Activated CD8-positive, alpha-beta memory T cell treated with anti-CD3 and anti-CD28 coated beads, Interleukin-2, amount 50 U/mL, for 48 hours (primary cell): ENCODE results near the gene MCMBP.

Experiments
- DNase-seq: peaks from one replicate; pipeline ENCODE4 v3.0.0-alpha.2; 2020

The MCMBP gene

DNA sequence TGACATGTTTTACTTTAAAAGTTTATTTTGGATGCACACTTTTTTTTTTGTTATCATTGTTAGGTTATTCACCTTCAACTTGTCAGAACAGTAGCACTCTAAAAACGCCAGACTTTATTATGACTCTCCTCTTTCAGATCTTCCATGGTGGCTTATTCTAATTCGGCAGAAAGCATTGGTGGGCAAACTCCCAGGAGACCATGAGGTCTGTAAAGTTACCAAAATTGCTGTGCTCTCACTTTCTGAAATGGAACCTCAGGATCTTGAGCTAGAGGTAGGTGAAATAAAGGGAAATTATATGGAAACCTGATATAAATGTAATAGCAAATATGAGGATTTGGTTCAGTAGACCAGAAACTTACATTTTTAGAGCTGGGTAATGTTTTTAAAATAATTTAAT is 91.1 kb downstream of the MCMBP start:
- DNase-seq, result no peak

DNA sequence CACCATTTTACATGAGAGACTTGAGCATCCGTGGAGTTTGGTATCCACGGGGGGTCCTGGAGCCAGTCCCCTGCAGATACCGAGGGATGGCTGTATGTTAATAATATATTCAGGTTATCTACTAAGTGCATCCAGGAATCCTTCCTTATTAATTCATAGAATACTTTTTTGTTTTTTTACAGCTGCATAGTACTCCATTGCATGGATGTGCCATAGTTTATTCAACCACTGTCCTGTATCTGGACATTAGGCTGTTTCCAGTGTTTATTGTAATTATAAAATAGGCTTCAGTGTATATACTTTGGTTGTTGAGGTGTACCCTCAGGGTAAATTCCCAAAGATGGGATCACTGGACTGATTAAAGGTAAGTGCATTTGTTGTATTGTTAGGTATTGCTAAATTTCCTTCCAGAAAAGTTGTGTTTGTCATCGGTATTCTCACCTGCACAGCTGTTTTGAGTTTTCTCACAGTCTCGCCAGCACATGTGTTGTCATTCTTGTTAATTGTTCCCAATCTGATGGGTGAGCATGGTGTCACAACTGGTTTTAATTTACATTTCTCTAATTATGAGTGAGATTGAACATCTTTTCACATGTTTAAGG is 91.7 kb downstream of the MCMBP start:
- DNase-seq, result no peak
